ENCODE results near the gene PRCC. TPM values are rescaled to one million over a fixed set of nuclear protein-coding genes. Genes with fewer than 3 reads are reported as not detected.
"Not testable (repeated sequence)": the region's sequence is repeated elsewhere in the genome, so short reads cannot be mapped to it uniquely, and the experiment has no call there.

Gene PRCC
- total RNA-seq, 1 experiment from 2014 or later = 45.4 TPM

- no peak for DNase-seq (ENCODE audit: low spot score)
- in situ Hi-C loops (cut with HindIII; ENCODE audit: low sequenced_read_pairs) = no loop called here
These were observed 11.0 kb upstream of the PRCC start for GRCh38 chr1:156756355-156756754.

DNA sequence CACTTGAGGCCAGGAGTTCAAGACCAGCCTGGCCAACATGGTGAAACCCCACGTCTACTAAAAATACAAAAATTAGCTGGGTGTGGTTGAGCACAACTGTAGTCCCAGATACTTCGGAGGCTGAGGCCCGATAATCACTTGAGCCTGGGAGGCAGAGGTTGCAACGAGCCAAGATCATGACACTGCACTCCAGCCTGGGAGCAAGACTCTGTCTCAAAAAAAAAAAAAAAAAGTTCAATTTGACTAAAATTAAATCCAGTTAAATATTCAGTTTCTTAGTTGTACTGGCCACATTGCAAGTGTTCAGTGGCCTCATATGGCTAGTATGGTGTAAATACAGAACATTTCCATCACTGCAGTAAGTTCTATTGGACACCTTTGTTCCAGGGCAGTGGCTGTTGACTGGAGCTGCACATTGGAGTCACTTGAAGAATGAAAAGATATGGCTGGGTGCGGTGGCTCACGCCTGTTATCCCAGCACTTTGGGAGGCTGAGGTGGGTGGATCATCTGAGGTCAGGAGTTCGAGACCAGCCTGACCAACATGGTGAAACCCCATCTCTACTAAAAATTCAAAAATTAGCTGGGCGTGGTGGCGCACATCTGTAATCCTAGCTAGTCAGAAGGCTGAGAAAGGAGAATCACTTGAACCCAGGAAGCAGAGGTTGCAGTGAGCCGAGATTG lies 9.6 kb upstream of the PRCC start:
- DNase-seq (ENCODE audit: low spot score); in situ Hi-C loops (cut with HindIII; ENCODE audit: low sequenced_read_pairs): not testable (repeated sequence)

GRCh38 chr1:156760092-156760795 lies 7.1 kb upstream of the PRCC start:
- in situ Hi-C loops (cut with HindIII; ENCODE audit: low sequenced_read_pairs) = no loop called here

GRCh38 chr1:156760796-156761104 lies 6.6 kb upstream of the PRCC start:
- in situ Hi-C loops (cut with HindIII; ENCODE audit: low sequenced_read_pairs) = no loop called here
- DNase-seq (ENCODE audit: low spot score) = no peak

More at GRCh38 chr1:156760092-156760795, 7.1 kb upstream of the PRCC start:
- peak; percentile 92 for DNase-seq (ENCODE audit: low spot score)

DNA sequence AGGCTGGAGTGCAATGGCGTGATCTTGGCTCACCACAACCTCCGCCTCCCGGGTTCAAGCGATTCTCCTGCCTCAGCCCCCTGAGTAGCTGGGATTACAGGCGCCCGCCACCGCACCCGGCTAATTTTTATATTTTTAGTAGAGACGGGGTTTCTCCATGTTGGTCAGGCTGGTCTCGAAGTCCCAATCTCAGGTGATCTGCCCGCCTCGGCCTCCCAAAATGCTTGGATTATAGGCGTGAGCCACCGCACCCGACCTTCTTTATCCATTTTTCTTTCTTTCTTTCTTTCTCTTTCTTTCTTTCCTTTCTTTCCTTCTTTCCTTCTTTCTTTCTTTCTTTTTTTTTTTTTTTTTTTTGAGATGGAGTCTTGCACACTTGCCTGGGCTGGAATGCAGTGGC lies 2.2 kb upstream of the PRCC start:
- DNase-seq (ENCODE audit: low spot score); in situ Hi-C loops (cut with HindIII; ENCODE audit: low sequenced_read_pairs): not testable (repeated sequence)

- in situ Hi-C loops (cut with HindIII; ENCODE audit: low sequenced_read_pairs) = no loop called here
- DNase-seq (ENCODE audit: low spot score) = no peak
These were observed 1.7 kb upstream of the PRCC start for GRCh38 chr1:156765666-156766065.

- in situ Hi-C loops (cut with HindIII; ENCODE audit: low sequenced_read_pairs) = no loop called here
- DNase-seq (ENCODE audit: low spot score) = peak; percentile 58
These were observed 836 bp upstream of the PRCC start for GRCh38 chr1:156766298-156767100.

DNA sequence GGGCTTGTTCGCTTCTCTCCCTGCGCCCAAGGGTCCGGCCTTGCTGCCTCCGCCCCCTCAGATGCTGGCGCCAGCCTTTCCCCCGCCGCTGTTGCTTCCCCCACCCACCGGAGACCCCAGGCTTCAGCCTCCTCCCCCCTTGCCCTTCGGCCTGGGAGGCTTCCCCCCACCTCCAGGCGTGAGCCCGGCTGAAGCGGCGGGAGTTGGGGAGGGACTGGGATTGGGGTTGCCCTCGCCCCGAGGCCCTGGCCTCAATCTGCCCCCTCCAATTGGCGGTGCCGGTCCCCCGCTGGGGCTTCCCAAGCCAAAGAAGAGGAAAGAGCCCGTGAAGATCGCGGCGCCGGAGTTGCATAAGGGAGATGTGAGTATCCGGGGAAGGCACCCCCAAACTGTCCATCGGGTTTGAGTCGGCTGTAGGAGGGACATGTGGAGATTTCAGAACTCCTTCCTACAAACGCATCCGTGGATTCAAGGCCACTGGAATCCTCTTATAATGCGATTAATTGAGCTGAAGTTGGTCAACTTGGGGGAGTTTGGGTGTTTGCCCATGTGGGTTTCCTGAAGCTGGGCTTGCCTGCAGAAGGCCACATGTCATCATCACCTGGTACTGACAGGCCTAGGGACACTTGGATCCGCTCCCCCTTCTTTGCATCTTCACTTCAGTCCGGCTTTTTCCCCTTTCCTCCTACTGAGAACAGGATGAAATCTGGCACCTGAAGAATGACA lies 707 bp downstream of the PRCC start:
- in situ Hi-C loops (cut with HindIII; ENCODE audit: low sequenced_read_pairs) = no loop called here

GRCh38 chr1:156768610-156769295 lies 1.4 kb downstream of the PRCC start:
- no peak for DNase-seq (ENCODE audit: low spot score)
- in situ Hi-C loops (cut with HindIII; ENCODE audit: low sequenced_read_pairs) = no loop called here

More for the DNA sequence above, 707 bp downstream of the PRCC start:
- DNase-seq (ENCODE audit: low spot score) = peak; percentile 45

GRCh38 chr1:156772222-156772621 lies 4.9 kb downstream of the PRCC start:
- in situ Hi-C loops (cut with HindIII; ENCODE audit: low sequenced_read_pairs) = no loop called here
- no peak for DNase-seq (ENCODE audit: low spot score)

DNA sequence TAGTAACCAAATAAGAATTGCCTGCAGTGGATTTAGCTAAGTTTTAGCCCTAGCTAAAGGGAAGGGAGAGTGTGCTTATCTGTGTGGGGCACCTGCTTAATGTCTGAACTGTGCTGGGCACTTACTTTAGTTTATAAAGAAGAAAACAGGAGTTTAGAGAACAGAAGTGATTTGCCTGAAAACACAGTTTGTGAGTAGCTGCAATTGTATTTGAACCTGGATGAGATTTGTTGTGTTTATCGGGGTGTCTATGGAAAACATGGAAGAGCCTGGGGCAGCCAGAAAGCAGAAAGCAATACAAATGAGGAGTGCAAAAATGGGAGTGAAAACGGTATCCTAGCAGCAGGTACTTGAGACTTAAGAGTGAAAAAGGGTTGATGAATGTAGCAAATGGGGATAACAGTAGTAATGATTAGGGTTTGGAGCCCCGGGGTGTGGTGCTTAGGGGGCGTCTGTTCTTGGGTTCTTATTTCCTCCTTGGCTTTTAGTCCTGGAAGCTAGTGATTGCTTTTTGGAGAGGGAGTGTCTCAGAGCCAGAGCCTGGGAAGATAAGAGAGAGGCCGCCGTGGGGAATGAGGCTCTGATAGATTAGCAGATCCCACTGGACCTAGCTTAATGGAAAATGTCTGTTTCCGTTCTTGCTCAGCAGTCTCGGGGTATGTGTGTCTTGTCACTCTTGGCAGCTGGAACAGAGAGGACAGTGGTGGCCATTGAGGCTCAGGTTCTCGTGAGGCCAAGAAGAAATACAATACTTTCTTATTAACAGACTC lies 5.6 kb downstream of the PRCC start:
- in situ Hi-C loops (cut with HindIII; ENCODE audit: low sequenced_read_pairs) = no loop called here
- no peak for DNase-seq (ENCODE audit: low spot score)

DNA sequence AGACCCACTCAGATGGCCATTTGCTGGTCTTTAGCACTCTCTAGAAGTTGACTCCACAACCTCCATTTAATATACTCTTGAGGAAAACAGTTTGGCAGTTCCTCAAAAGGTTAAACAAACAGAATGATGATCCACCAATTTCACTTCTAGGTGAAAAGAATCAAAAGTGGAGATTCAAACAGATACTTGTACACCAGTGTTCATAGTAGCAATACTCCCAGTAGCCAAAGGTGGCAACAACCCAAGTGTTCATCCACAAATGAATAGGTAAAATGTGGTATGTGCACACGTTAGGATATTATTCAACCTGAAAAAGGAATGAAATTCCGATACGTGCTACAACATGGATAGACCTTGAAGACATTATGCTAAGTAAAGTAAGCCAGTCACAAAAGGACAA lies 6.3 kb downstream of the PRCC start:
- DNase-seq (ENCODE audit: low spot score) = no peak
- in situ Hi-C loops (cut with HindIII; ENCODE audit: low sequenced_read_pairs) = no loop called here

- DNase-seq (ENCODE audit: low spot score) = no peak
- in situ Hi-C loops (cut with HindIII; ENCODE audit: low sequenced_read_pairs) = no loop called here
These were observed 8.5 kb downstream of the PRCC start for GRCh38 chr1:156775799-156776198.

DNA sequence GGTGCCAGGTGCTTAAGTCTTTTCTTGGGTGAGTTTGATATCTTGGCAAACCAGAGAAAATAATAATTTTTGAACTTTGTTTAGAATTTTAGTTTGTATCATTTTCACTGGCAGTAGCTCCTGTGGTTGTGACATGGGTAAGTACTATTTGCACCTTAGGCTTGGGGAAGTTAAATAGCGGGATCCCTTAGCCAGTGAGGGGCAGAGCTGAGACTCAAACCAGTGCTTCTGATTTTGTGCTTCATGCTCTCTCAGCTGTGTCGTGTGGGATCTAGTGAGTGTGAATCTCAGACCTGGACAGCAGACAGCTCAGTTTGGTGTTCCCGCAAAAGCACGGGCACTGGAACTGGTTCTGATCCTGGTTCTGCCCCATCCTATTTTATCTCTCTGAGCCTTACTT lies 9.6 kb downstream of the PRCC start:
- in situ Hi-C loops (cut with HindIII; ENCODE audit: low sequenced_read_pairs) = no loop called here
- DNase-seq (ENCODE audit: low spot score) = no peak

DNA sequence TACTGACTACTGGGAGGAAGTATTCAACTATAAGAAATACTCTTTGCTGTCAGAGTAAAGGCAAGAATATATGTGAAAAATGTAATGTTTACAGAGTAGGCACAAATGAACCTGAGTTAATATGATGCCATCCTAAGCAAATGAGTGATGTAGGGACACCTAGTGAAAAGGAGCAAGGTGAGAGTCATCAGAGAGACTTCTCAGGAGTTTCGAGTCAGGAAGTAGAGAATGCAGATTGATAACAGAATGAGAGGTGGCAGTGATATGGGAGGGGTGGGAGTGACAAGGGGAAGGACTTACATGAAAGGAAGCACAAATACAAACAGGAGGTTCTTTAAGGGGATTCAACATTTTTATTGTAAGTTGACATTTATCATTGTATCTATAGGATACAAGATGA lies 10.2 kb downstream of the PRCC start:
- in situ Hi-C loops (cut with HindIII; ENCODE audit: low sequenced_read_pairs) = no loop called here

GRCh38 chr1:156781585-156782186 lies 14.4 kb downstream of the PRCC start:
- in situ Hi-C loops (cut with HindIII; ENCODE audit: low sequenced_read_pairs) = no loop called here
- no peak for DNase-seq (ENCODE audit: low spot score)

More for the DNA sequence above, 10.2 kb downstream of the PRCC start:
- DNase-seq (ENCODE audit: low spot score) = no peak

GRCh38 chr1:156785458-156785857 lies 18.1 kb downstream of the PRCC start:
- in situ Hi-C loops (cut with HindIII; ENCODE audit: low sequenced_read_pairs) = no loop called here
- no peak for DNase-seq (ENCODE audit: low spot score)

DNA sequence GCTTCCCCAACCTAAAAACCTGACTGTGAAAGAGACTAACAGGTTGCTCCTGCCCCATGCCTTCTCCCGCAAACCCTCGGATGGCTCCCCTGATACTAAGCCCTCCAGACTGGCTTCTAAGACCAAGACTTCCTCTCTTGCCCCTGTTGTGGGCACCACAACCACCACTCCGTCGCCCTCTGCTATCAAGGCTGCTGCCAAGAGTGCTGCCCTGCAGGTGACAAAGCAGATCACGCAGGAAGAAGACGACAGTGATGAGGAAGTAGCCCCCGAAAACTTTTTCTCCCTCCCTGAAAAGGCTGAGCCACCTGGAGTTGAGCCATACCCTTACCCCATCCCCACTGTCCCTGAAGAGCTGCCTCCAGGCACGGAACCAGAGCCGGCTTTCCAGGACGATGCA lies 19.3 kb downstream of the PRCC start:
- in situ Hi-C loops (cut with HindIII; ENCODE audit: low sequenced_read_pairs) = no loop called here
- no peak for DNase-seq (ENCODE audit: low spot score)

Data from G401 (cell line).